NCI-H187 treated with DMSO at 0.1 percent for 48 hours (cell line): ENCODE data around the gene SPATA9.

Experiments
- DNase-seq: peaks from one replicate; lab custom pipeline; 2025; lab: John Stamatoyannopoulos, UW

SPATA9 gene

DNA sequence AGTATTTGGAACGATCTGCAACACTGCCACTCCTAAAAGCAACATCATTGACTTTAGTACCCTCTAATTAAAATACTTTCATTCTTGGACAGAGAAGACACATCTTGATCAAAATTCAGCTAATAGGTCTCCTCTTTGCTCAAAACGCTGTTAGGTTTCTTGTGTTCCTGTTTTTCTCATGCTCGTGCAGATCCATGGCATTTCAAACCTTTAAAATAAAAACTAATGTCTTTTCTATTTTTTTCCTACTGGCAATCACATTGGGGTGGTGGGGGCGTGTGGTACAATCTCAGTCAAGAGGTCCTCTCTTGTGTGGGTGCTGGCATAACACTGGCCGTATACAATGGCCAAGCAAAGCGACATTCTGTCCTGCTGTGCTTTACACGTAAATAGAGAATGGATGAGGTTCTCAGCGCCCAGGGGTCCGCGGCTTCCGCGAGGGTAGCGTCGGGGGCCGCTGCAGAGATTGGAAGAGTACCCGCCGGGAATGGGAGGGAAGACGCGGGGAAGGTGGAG, 63.2 kb downstream of the SPATA9 start:
- DNase-seq: no peak

DNA sequence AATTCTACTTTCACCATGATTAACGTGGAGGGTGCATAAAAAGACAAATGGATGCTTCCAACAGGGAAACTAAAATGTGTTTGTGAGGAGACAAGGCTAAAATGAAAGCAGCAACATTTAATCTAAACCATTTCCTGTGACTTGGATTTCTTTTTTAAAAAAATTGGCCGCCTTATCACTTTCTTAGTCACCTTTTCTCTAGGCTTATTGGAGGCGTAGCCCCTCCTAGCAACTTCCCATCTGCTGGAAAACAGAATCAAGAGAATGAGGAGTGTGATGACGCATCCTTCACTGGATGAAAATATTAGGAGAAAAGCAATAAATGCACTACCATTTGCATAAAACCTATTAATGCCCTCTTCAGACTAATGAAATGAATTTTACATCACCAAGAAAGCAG, 63.7 kb downstream of the SPATA9 start:
- DNase-seq: no peak

- no peak for DNase-seq
These were observed 65.7 kb downstream of the SPATA9 start for GRCh38 chr5:95617057-95617456.

DNA sequence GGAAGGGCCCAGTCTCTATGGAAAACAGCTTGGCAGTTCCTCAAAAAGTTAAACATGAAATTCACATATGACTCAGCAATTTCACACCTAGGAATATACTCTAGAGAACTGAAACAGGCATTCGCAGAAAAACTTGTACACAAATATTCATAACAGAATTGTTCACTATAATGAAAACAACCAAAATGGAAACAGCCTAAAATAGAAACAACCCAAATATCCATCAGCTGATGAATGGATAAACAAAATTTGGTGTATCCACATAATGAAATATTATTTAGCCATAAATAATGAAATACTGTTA, 67.7 kb downstream of the SPATA9 start:
- DNase-seq: no peak

GRCh38 chr5:95613514-95613913, 69.3 kb downstream of the SPATA9 start:
- no peak for DNase-seq

- no peak for DNase-seq
These were observed 71.4 kb downstream of the SPATA9 start for GRCh38 chr5:95611396-95611795.

DNA sequence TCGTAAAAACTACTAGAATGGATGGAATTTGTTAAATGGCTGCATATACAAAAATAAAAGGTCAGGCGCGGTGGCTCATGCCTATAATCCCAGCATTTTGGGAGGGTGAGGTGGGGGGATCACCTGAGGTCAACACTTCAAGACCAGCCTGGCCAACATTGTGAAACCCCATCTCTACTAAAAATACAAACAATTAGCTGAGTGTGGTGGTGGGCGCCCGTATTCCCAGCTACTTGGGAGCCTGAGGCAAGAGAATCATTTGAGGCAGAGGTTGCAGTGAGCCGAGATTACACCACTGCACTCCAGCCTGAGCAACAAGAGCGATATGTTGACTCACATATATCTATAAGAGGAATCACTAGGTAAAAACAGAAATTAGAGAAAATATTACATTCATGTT, 72.2 kb downstream of the SPATA9 start:
- no peak for DNase-seq

DNA sequence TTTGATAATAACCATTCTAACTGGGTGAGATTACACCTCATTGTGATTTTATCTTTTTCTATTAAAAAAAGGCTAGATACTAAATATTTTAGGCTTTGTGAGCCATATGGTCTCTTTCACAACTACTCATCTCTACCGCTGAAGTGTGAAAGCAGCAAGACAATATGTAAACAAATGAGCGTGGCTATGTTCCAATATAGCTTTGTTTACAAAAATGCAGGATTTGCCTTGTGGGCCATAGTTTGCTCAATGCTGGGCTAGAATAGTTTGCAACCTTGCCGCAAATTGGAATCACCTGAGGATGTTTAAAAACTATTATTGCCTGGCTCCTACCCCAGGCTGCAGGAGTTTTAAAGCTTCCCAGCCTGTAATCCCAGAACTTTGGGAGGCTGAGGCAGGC, 73.1 kb downstream of the SPATA9 start:
- no peak for DNase-seq
